IMR-90 (cell line): ENCODE measurements around the gene RPGRIP1L. TPM values are rescaled to one million over a fixed set of nuclear protein-coding genes. Genes with fewer than 3 reads are reported as not detected.

Experiments used
- ATAC-seq: fragments of 200-7000 bp; cut with Tn5 transposase; 2 replicates; pipeline ENCODE4 v1.9.1; 2020; ENCODE audit warnings: low read depth, mild to moderate bottlenecking, moderate library complexity
- BruUV-seq: library from RNA; stranded (reverse); fragments of 400-500 nt; replicated peaks from 2 replicates; lab custom pipeline; 2021; lab: Mats Ljungman, UMichigan
- CTCF ChIA-PET: fragments of 300-600 bp; formaldehyde crosslinking; extraction: SDS; loops from one replicate; lab custom pipeline; 2021; ENCODE audit warnings: antibody characterized with exemption; lab: Yijun Ruan, JAX
- POLR2A ChIA-PET: fragments of 300-600 bp; sonication (Branson Sonifier 250); formaldehyde crosslinking; loops from one replicate; lab custom pipeline; 2022; ENCODE audit warnings: antibody characterized with exemption; ENCODE audit not compliant: unreplicated experiment; lab: Charles Lee
- DNase-seq: peaks from one replicate; pipeline ENCODE4 v3.0.0; 2013
- H2AFZ ChIP-seq: replicated peaks from 2 replicates; pipeline ENCODE3; 2013; ENCODE audit warnings: low read length, mild to moderate bottlenecking; ENCODE audit not compliant: poor library complexity
- H2AK5ac ChIP-seq: 2 replicates; pipeline ENCODE4 v1.6.1; 2013; ENCODE audit warnings: low read depth, low read length, inconsistent platforms
- H2AK9ac ChIP-seq: replicated peaks from 2 replicates; pipeline ENCODE3; 2013; ENCODE audit warnings: mild to moderate bottlenecking, low read depth, low read length, moderate library complexity; ENCODE audit not compliant: poor library complexity
- H2BK120ac ChIP-seq: 2 replicates; pipeline ENCODE4 v1.6.1; 2013; ENCODE audit warnings: low read depth, low read length, inconsistent platforms
- H2BK15ac ChIP-seq: 3 replicates; pipeline ENCODE4 v1.6.1; 2013; ENCODE audit warnings: low read depth, low read length, inconsistent platforms
- H2BK20ac ChIP-seq: 2 replicates; pipeline ENCODE4 v1.6.1; 2013; ENCODE audit warnings: low read depth, mild to moderate bottlenecking, inconsistent platforms, low read length, moderate library complexity
- H2BK5ac ChIP-seq: 2 replicates; pipeline ENCODE4 v1.6.1; 2013; ENCODE audit warnings: mild to moderate bottlenecking, low read depth, low read length, inconsistent platforms; ENCODE audit not compliant: poor library complexity, severe bottlenecking
- H3K14ac ChIP-seq: replicated peaks from 2 replicates; pipeline ENCODE4 v1.6.1; 2013; ENCODE audit warnings: low read depth, low read length, inconsistent platforms
- H3K18ac ChIP-seq: 2 replicates; pipeline ENCODE4 v1.6.1; 2013; ENCODE audit warnings: low read depth, low read length, control low read depth
- H3K23ac ChIP-seq: 2 replicates; pipeline ENCODE4 v1.6.1; 2013; ENCODE audit warnings: low read depth, low read length, inconsistent platforms
- H3K27ac ChIP-seq: 2 replicates; pipeline ENCODE4 v1.5.1; 2013; ENCODE audit warnings: mild to moderate bottlenecking, control low read depth, low read length; ENCODE audit not compliant: insufficient read depth
- H3K27me3 ChIP-seq: 2 replicates; pipeline ENCODE4 v1.6.1; 2013; ENCODE audit warnings: low read length; ENCODE audit not compliant: control insufficient read depth, insufficient read depth
- H3K36me3 ChIP-seq: 2 replicates; pipeline ENCODE4 v1.6.1; 2013; ENCODE audit warnings: low read length, mixed read lengths; ENCODE audit not compliant: control insufficient read depth, insufficient read depth
- H3K4ac ChIP-seq: 2 replicates; pipeline ENCODE4 v1.6.1; 2013; ENCODE audit warnings: low read depth, low read length, inconsistent platforms
- H3K4me1 ChIP-seq: 2 replicates; pipeline ENCODE4 v1.6.1; 2013; ENCODE audit warnings: low read length, mixed read lengths; ENCODE audit not compliant: control insufficient read depth, insufficient read depth
- H3K4me2 ChIP-seq: 2 replicates; pipeline ENCODE4 v1.6.1; 2013; ENCODE audit warnings: low read depth, mild to moderate bottlenecking, control low read depth, low read length, moderate library complexity
- H3K4me3 ChIP-seq: 2 replicates; pipeline ENCODE4 v1.5.1; 2013; ENCODE audit warnings: low read depth, mild to moderate bottlenecking, control low read depth, low read length, moderate library complexity; ENCODE audit not compliant: insufficient read depth
- H3K56ac ChIP-seq: 2 replicates; pipeline ENCODE4 v1.6.1; 2013; ENCODE audit warnings: low read length, inconsistent platforms; ENCODE audit not compliant: insufficient read depth; ENCODE audit errors: extremely low read depth
- H3K79me1 ChIP-seq, 2 experiments: 2 replicates each; pipeline ENCODE4 v1.6.1; 2013; ENCODE audit warnings: low read length in 2 of 2, inconsistent platforms in 1 of 2, low read depth in 1 of 2
- H3K9ac ChIP-seq: 2 replicates; pipeline ENCODE4 v1.6.1; 2013; ENCODE audit warnings: low read depth, low read length, control low read depth
- H3K9me1 ChIP-seq: 2 replicates; pipeline ENCODE4 v1.6.1; 2013; ENCODE audit warnings: low read length, inconsistent platforms; ENCODE audit not compliant: insufficient read depth
- H3K9me3 ChIP-seq: 2 replicates; pipeline ENCODE4 v1.6.1; 2013; ENCODE audit warnings: low read length; ENCODE audit not compliant: control insufficient read depth, insufficient read depth
- H4K20me1 ChIP-seq: 2 replicates; pipeline ENCODE4 v1.6.1; 2013; ENCODE audit warnings: low read length, inconsistent platforms; ENCODE audit not compliant: insufficient read depth
- H4K5ac ChIP-seq: 2 replicates; pipeline ENCODE4 v1.6.1; 2013; ENCODE audit warnings: mild to moderate bottlenecking, low read depth, low read length, control low read depth
- H4K8ac ChIP-seq, 2 experiments: 2 replicates each; pipeline ENCODE4 v1.6.1; 2013; ENCODE audit warnings: low read depth in 2 of 2, low read length in 2 of 2, control low read depth in 1 of 2, inconsistent platforms in 1 of 2
- H4K91ac ChIP-seq: 2 replicates; pipeline ENCODE4 v1.6.1; 2013; ENCODE audit warnings: low read depth, low read length, inconsistent platforms; ENCODE audit not compliant: insufficient read depth
- CEBPB ChIP-seq: IDR thresholded peaks from 2 replicates; pipeline ENCODE4 v1.6.1; 2012; ENCODE audit warnings: low read depth, low read length, improper control_type of control experiment
- SMC3 ChIP-seq: fragments of 150-350 bp; IDR thresholded peaks from 2 replicates; pipeline ENCODE4 v1.6.1; 2016; ENCODE audit warnings: low read depth, mild to moderate bottlenecking, antibody characterized with exemption, low read length, moderate library complexity
- WGBS, 2 experiments: methylation state at CpG; one replicate each; pipeline versions ENCODE4 v1.1.5 to v1.1.7; 2013; ENCODE audit warnings: missing lambda C conversion rate in 2 of 2; ENCODE audit not compliant: insufficient read length in 1 of 2; ENCODE audit errors: extremely low coverage in 2 of 2; 5-methylcytosine and 5-hydroxymethylcytosine counted together
- dilution Hi-C: fragments of 300-500 bp; cut with HindIII; formaldehyde crosslinking; loops from one replicate; pipeline ENCODE4 v1.14.3; 2018; ENCODE audit warnings: low sequenced_read_pairs; ENCODE audit not compliant: unreplicated experiment
- in situ Hi-C: fragments of 300-500 bp; cut with MboI; formaldehyde crosslinking; loops from 3 replicates; pipeline ENCODE4 v1.14.3; 2019; ENCODE audit warnings: low sequenced_read_pairs, inconsistent platforms, mixed read lengths
- intact Hi-C: fragments of 100-400 bp; cut with micrococcal nuclease; formaldehyde crosslinking; loops from 2 replicates; pipeline ENCODE4 v1.10.0; 2022
- polyA plus RNA-seq, 3 experiments: library from polyadenylated mRNA; depleted of rRNA; stranded (reverse); fragments of >200 nt; gene quantifications; 2 replicates each; pipeline ENCODE4 v1.2.3, GENCODE V29; 2012; ENCODE audit warnings: low replicate concordance in 1 of 3
- total RNA-seq: library from RNA; depleted of rRNA; stranded (reverse); fragments of >200 nt; gene quantifications from 2 replicates; pipeline ENCODE4 v1.2.3, GENCODE V29; 2012

RPGRIP1L gene
- total and polyA plus RNA-seq, 2 of the 4 experiments (the other 2 are of a cell fraction) = 7.3 to 10.4 TPM

DNA sequence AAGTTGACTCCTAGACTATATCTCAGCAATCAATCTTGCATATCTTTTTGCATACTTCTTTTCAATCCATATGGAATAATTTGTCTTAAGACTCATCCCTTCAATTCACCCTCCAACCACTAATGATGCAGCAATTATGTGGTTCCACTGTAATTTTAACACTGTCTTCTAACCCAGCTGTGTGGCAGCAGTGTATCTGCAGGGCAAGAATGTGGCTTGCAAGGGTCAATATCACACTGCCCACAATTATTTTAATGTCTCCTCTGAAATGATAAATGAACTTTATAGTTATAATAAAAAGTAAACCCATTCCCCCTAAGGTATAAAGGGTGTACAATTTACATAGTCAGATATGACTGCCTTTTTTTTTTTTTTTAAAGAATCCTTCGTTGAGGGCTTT lies 48.9 kb upstream of the RPGRIP1L start:
- POLR2A ChIA-PET = no interaction called here
- Histone ChIP-seq H3K18ac (no peak overlapping the region), H3K36me3 (no peaks in the 10 kb centered on the region), H2BK15ac (no peak overlapping the region), H3K4ac (no peak overlapping the region), H3K4me3 (no peak overlapping the region), H3K14ac (no peak overlapping the region), H2AK9ac (no peak overlapping the region), H4K20me1 (peaks cover 8% of the 10 kb centered on the region), H2AK5ac (no peak overlapping the region), H2BK20ac (no peak overlapping the region), H3K4me1 (peaks cover 14% of the 10 kb centered on the region), H3K27me3 (no peaks in the 10 kb centered on the region), H4K91ac (no peak overlapping the region), H3K4me2 (no peak overlapping the region), H4K8ac (no peak overlapping the region), H3K9me3 (no peaks in the 10 kb centered on the region), H3K27ac (no peak overlapping the region), H4K5ac (no peak overlapping the region), H3K23ac (no peak overlapping the region), H3K9ac (no peak overlapping the region), H3K9me1 (peaks cover 4% of the 10 kb centered on the region; the same call in 1 of the 2 replicates), H2BK5ac (no peak overlapping the region), H2AFZ (no peak overlapping the region), H3K79me1 (peaks cover 25 to 37% of the 10 kb centered on the region in 2 experiments), H3K56ac (no peak overlapping the region), H2BK120ac (no peak overlapping the region)
- DNase-seq (no peak), ATAC-seq (no peak)
- intact Hi-C loops (no loop called here), dilution Hi-C loops (no loop called here), in situ Hi-C loops (loop anchor here (25.0 kb wide), 2 partner anchors 535 to 1185 kb away; partner anchors contain the start of genes IRX3 and IRX5)
- CTCF ChIA-PET = interaction anchor here (0.6 to 0.7 kb wide), 2 partner anchors 239 to 506 kb away, joined by 3 to 4 read pairs; no protein-coding TSS in a partner anchor
- TF ChIP-seq SMC3 (no peak), CEBPB (no peak)
- BruUV-seq = no TSS peak
- no CpG with 5 or more reads among the region's 1 CpG for WGBS, 2 experiments
